ENCODE results near the gene MAPK12. TPM values are rescaled to one million over a fixed set of nuclear protein-coding genes. Genes with fewer than 3 reads are reported as not detected.
"Not testable (repeated sequence)": the region's sequence is repeated elsewhere in the genome, so short reads cannot be mapped to it uniquely, and the experiment has no call there.

The MAPK12 gene
- total and polyA plus RNA-seq, 9 donors, result 0.87 to 35.3 (median 23.3) TPM

GRCh38 chr22:50208430-50208938 is 53.0 kb downstream of the MAPK12 start:
- 62 to 79% (median 74%) methylated on average over 22 of the region's 22 CpGs for WGBS, 3 donors
- intact Hi-C loops (cut with DNase I), result loop anchor here in 3 of 4 donors (2.0 to 10.0 kb wide), 4 partner anchors 56 to 286 kb away; no protein-coding TSS in a partner anchor

GRCh38 chr22:50207383-50208140 is 53.9 kb downstream of the MAPK12 start:
- peaks cover 4% of the 10 kb centered on the region for H3K4me1 ChIP-seq (ENCODE audit: insufficient read depth)
- no peak overlapping the region for H3K4me3 ChIP-seq
- no peak overlapping the region for H3K27ac ChIP-seq
- no peaks in the 10 kb centered on the region for H3K9me3 ChIP-seq
- TF ChIP-seq POLR2A (IDR thresholded peaks at IDR 0.05) (no peak), CTCF (IDR thresholded peaks at IDR 0.05) (no peak), EP300 (IDR thresholded peaks at IDR 0.05) (no peak)
- intact Hi-C loops (cut with DNase I), result loop anchor here in 3 of 4 donors (2.0 to 10.0 kb wide), 4 partner anchors 55 to 285 kb away; no protein-coding TSS in a partner anchor
- H3K27me3 ChIP-seq, result no peaks in the 10 kb centered on the region
- H3K36me3 ChIP-seq, result no peaks in the 10 kb centered on the region
- DNase-seq, result peak in 1 of 5 donors; percentile 42
- 74 to 77% (median 75%) methylated on average over 21 to 23 of the region's 23 CpGs for WGBS, 3 donors

More at GRCh38 chr22:50208430-50208938, 53.0 kb downstream of the MAPK12 start:
- Histone ChIP-seq H3K4me3 (no peak overlapping the region), H3K27me3 (no peaks in the 10 kb centered on the region), H3K4me1 (ENCODE audit: insufficient read depth) (peaks cover 4% of the 10 kb centered on the region), H3K27ac (no peak overlapping the region), H3K36me3 (no peaks in the 10 kb centered on the region), H3K9me3 (no peaks in the 10 kb centered on the region)
- DNase-seq, result peak in 1 of 5 donors; percentile 31
- no peak for TF ChIP-seq POLR2A (IDR thresholded peaks at IDR 0.05)
- no peak for TF ChIP-seq CTCF (IDR thresholded peaks at IDR 0.05)
- no peak for TF ChIP-seq EP300 (IDR thresholded peaks at IDR 0.05)

- intact Hi-C loops (cut with DNase I), result loop anchor here in 2 of 4 donors (5.0 to 10.0 kb wide), 3 partner anchors 54 to 284 kb away; no protein-coding TSS in a partner anchor
- Histone ChIP-seq H3K27me3 (no peaks in the 10 kb centered on the region), H3K36me3 (no peaks in the 10 kb centered on the region), H3K4me3 (no peak overlapping the region), H3K27ac (no peak overlapping the region), H3K4me1 (ENCODE audit: insufficient read depth) (peaks cover 8% of the 10 kb centered on the region), H3K9me3 (no peaks in the 10 kb centered on the region)
- no peak for TF ChIP-seq EP300 (IDR thresholded peaks at IDR 0.05)
- no peak for TF ChIP-seq POLR2A (IDR thresholded peaks at IDR 0.05)
- TF ChIP-seq CTCF (IDR thresholded peaks at IDR 0.05), result no peak
- peak in 1 of 5 donors; percentile 48 for DNase-seq
- WGBS, 3 donors, result 35 to 45% (median 41%) methylated on average over 9 to 10 of the region's 10 CpGs
Observed at GRCh38 chr22:50206599-50206998, 54.9 kb downstream of the MAPK12 start.

GRCh38 chr22:50205781-50206569 is 55.5 kb downstream of the MAPK12 start:
- Histone ChIP-seq H3K27me3 (no peaks in the 10 kb centered on the region), H3K9me3 (no peaks in the 10 kb centered on the region), H3K27ac (no peak overlapping the region), H3K36me3 (no peaks in the 10 kb centered on the region), H3K4me3 (no peak overlapping the region), H3K4me1 (ENCODE audit: insufficient read depth) (peaks cover 8% of the 10 kb centered on the region)
- DNase-seq, result no peak
- intact Hi-C loops (cut with DNase I), result loop anchor here in 2 of 4 donors (5.0 to 10.0 kb wide), 3 partner anchors 54 to 284 kb away; no protein-coding TSS in a partner anchor
- 89 to 90% (median 90%) methylated on average over 45 of the region's 45 CpGs for WGBS, 3 donors
- TF ChIP-seq EP300 (IDR thresholded peaks at IDR 0.05), result no peak
- no peak for TF ChIP-seq CTCF (IDR thresholded peaks at IDR 0.05)
- no peak for TF ChIP-seq POLR2A (IDR thresholded peaks at IDR 0.05)

GRCh38 chr22:50204998-50205397 is 56.5 kb downstream of the MAPK12 start:
- not testable (repeated sequence) for H3K27ac ChIP-seq; H3K4me3 ChIP-seq; H3K9me3 ChIP-seq; DNase-seq; H3K36me3 ChIP-seq; H3K4me1 ChIP-seq (ENCODE audit: insufficient read depth); H3K27me3 ChIP-seq
- 89 to 91% (median 90%) methylated on average over 9 of the region's 9 CpGs for WGBS, 3 donors
- intact Hi-C loops (cut with DNase I), result loop anchor here in 2 of 4 donors (5.0 to 10.0 kb wide), 3 partner anchors 53 to 283 kb away; no protein-coding TSS in a partner anchor
